ENCODE measurements around the gene GALNT4.

Gene GALNT4

GRCh38 chr12:89524541-89525304 lies at the start of gene GALNT4:
Gene GALNT4, minus strand, starts transcription at chr12:89524796. Its CDS starts 247 bp downstream, at chr12:89524549.
- peak; percentile 81 for DNase-seq

- no peak for DNase-seq
These were observed 48.6 kb upstream of the GALNT4 start for GRCh38 chr12:89573051-89573810.

GRCh38 chr12:89571491-89572195 lies 47.0 kb upstream of the GALNT4 start:
- DNase-seq: no peak

GRCh38 chr12:89568484-89568883 lies 43.9 kb upstream of the GALNT4 start:
- DNase-seq: no peak

- DNase-seq: no peak
These were observed 43.2 kb upstream of the GALNT4 start for GRCh38 chr12:89567691-89568239.

- DNase-seq: no peak
These were observed 42.0 kb upstream of the GALNT4 start for GRCh38 chr12:89566615-89567014.

- no peak for DNase-seq
These were observed 40.4 kb upstream of the GALNT4 start for GRCh38 chr12:89565002-89565401.

- no peak for DNase-seq
These were observed 35.2 kb upstream of the GALNT4 start for GRCh38 chr12:89559753-89560152.

GRCh38 chr12:89556976-89557375 lies 32.4 kb upstream of the GALNT4 start:
- no peak for DNase-seq

GRCh38 chr12:89552376-89552775 lies 27.8 kb upstream of the GALNT4 start:
- no peak for DNase-seq

- DNase-seq: no peak
These were observed 27.2 kb upstream of the GALNT4 start for GRCh38 chr12:89551747-89552146.

- DNase-seq: no peak
These were observed 22.5 kb upstream of the GALNT4 start for GRCh38 chr12:89547101-89547500.

GRCh38 chr12:89546151-89546550 lies 21.6 kb upstream of the GALNT4 start:
- no peak for DNase-seq

GRCh38 chr12:89544681-89545184 lies 20.1 kb upstream of the GALNT4 start:
- no peak for DNase-seq

- DNase-seq: no peak
These were observed 19.4 kb upstream of the GALNT4 start for GRCh38 chr12:89544022-89544421.

- DNase-seq: peak; percentile 70
These were observed 18.5 kb upstream of the GALNT4 start for GRCh38 chr12:89542912-89543592.

- no peak for DNase-seq
These were observed 17.6 kb upstream of the GALNT4 start for GRCh38 chr12:89542236-89542635.

GRCh38 chr12:89540586-89540985 lies 16.0 kb upstream of the GALNT4 start:
- no peak for DNase-seq

GRCh38 chr12:89539426-89540223 lies 15.0 kb upstream of the GALNT4 start:
- no peak for DNase-seq

GRCh38 chr12:89538897-89539296 lies 14.3 kb upstream of the GALNT4 start:
- no peak for DNase-seq

GRCh38 chr12:89537389-89537788 lies 12.8 kb upstream of the GALNT4 start:
- DNase-seq: no peak

- DNase-seq: no peak
These were observed 5.1 kb upstream of the GALNT4 start for GRCh38 chr12:89529738-89530137.
